Measurements from ENCODE around the gene GXYLT2.
A peak's percentile ranks its signal among the peaks of the same experiment; 100 is the strongest.

Gene GXYLT2

GRCh38 chr3:72892870-72893269 is 5.0 kb downstream of the GXYLT2 start:
- TF ChIP-seq CTCF (IDR thresholded peaks at IDR 0.05; ENCODE audit: low read length, missing control alignments), result peak; percentile 41
- peak; percentile 38 for DNase-seq (ENCODE audit: low read depth)
- H3K4me3 ChIP-seq (replicated peaks; ENCODE audit: low read depth, low read length), result no peak overlapping the region

- no peak for DNase-seq (ENCODE audit: low read depth)
- TF ChIP-seq CTCF (IDR thresholded peaks at IDR 0.05; ENCODE audit: low read length, missing control alignments), result no peak
- no peak overlapping the region for H3K4me3 ChIP-seq (replicated peaks; ENCODE audit: low read depth, low read length)
Observed at GRCh38 chr3:72894976-72895552, 7.2 kb downstream of the GXYLT2 start.

GRCh38 chr3:72896996-72897757 is 9.3 kb downstream of the GXYLT2 start:
- no peak overlapping the region for H3K4me3 ChIP-seq (replicated peaks; ENCODE audit: low read depth, low read length)
- peak; percentile 22 for DNase-seq (ENCODE audit: low read depth)
- TF ChIP-seq CTCF (IDR thresholded peaks at IDR 0.05; ENCODE audit: low read length, missing control alignments), result no peak

GRCh38 chr3:72897758-72898007 is 9.8 kb downstream of the GXYLT2 start:
- TF ChIP-seq CTCF (IDR thresholded peaks at IDR 0.05; ENCODE audit: low read length, missing control alignments), result no peak
- no peak for DNase-seq (ENCODE audit: low read depth)
- no peak overlapping the region for H3K4me3 ChIP-seq (replicated peaks; ENCODE audit: low read depth, low read length)

- no peak overlapping the region for H3K4me3 ChIP-seq (replicated peaks; ENCODE audit: low read depth, low read length)
- TF ChIP-seq CTCF (IDR thresholded peaks at IDR 0.05; ENCODE audit: low read length, missing control alignments), result no peak
- DNase-seq (ENCODE audit: low read depth), result no peak
Observed at GRCh38 chr3:72899349-72899765, 11.5 kb downstream of the GXYLT2 start.

GRCh38 chr3:72900048-72900447 is 12.2 kb downstream of the GXYLT2 start:
- no peak for DNase-seq (ENCODE audit: low read depth)

More at GRCh38 chr3:72900048-72900447, 12.2 kb downstream of the GXYLT2 start:
- no peak overlapping the region for H3K4me3 ChIP-seq (replicated peaks; ENCODE audit: low read depth, low read length)
- TF ChIP-seq CTCF (IDR thresholded peaks at IDR 0.05; ENCODE audit: low read length, missing control alignments), result no peak

Data from fibroblast of pulmonary artery (primary cell).